HEK293T (cell line): Measurements from ENCODE around the gene PTPRE.

Source experiments
- BHLHE40 ChIP-seq: fragments of 450-650 bp; IDR thresholded peaks from 2 replicates; pipeline ENCODE4 v1.6.1; 2016; ENCODE audit warnings: mild to moderate bottlenecking, moderate library complexity, borderline replicate concordance
- ELF4 ChIP-seq: fragments of 450-650 bp; IDR thresholded peaks from 2 replicates; pipeline ENCODE4 v1.6.1; 2017; ENCODE audit warnings: antibody characterized with exemption
- FOXA1 ChIP-seq: fragments of 450-650 bp; IDR thresholded peaks from 2 replicates; pipeline ENCODE4 v1.6.1; 2016; ENCODE audit warnings: mild to moderate bottlenecking
- FOXM1 ChIP-seq: fragments of 450-650 bp; IDR thresholded peaks from 2 replicates; pipeline ENCODE4 v1.6.1; 2017; ENCODE audit warnings: mild to moderate bottlenecking, borderline replicate concordance
- L3MBTL2 ChIP-seq: fragments of 450-650 bp; conservative IDR thresholded peaks from 2 replicates; pipeline ENCODE4 v1.6.1; 2016; ENCODE audit warnings: mild to moderate bottlenecking
- LEF1 ChIP-seq: fragments of 450-650 bp; IDR thresholded peaks from 2 replicates; pipeline ENCODE4 v1.6.1; 2017; ENCODE audit warnings: mild to moderate bottlenecking, borderline replicate concordance
- NFRKB ChIP-seq: fragments of 450-650 bp; IDR thresholded peaks from 2 replicates; pipeline ENCODE4 v1.6.1; 2016; ENCODE audit warnings: mild to moderate bottlenecking, moderate library complexity
- SP1 ChIP-seq: fragments of 450-650 bp; IDR thresholded peaks from 2 replicates; pipeline ENCODE4 v1.6.1; 2017
- SUZ12 ChIP-seq: fragments of 450-650 bp; IDR thresholded peaks from 2 replicates; pipeline ENCODE4 v1.6.1; 2016; ENCODE audit warnings: mild to moderate bottlenecking
- TARDBP ChIP-seq: fragments of 450-650 bp; IDR thresholded peaks from 2 replicates; pipeline ENCODE4 v1.6.1; 2016
- ZNF384 ChIP-seq: fragments of 450-650 bp; IDR thresholded peaks from 2 replicates; pipeline ENCODE4 v1.6.1; 2016

GRCh38 chr10:128114901-128115300 lies 208.0 kb downstream of the PTPRE start:
- TF ChIP-seq L3MBTL2, result no peak
- TF ChIP-seq NFRKB, result no peak
- no peak for TF ChIP-seq FOXM1
- no peak for TF ChIP-seq FOXA1
- TF ChIP-seq ELF4, result no peak
- TF ChIP-seq TARDBP, result no peak
- no peak for TF ChIP-seq BHLHE40
- TF ChIP-seq SP1, result no peak
- TF ChIP-seq ZNF384, result no peak
- TF ChIP-seq SUZ12, result no peak
- TF ChIP-seq LEF1, result no peak
